K562 (cell line): ENCODE measurements around the gene OR4N5. TPM values are rescaled to one million over a fixed set of nuclear protein-coding genes. Genes with fewer than 3 reads are reported as not detected.

Experiments
- ARHGAP35 ChIP-seq: fragments of 450-650 bp; IDR thresholded peaks from 2 replicates; pipeline ENCODE4 v1.6.1; 2018; ENCODE audit not compliant: partially characterized antibody
- ARID1B ChIP-seq: fragments of 450-650 bp; IDR thresholded peaks from 2 replicates; pipeline ENCODE4 v1.6.1; 2016; ENCODE audit warnings: antibody characterized with exemption, mild to moderate bottlenecking, inconsistent platforms
- BHLHE40 ChIP-seq: IDR thresholded peaks from 2 replicates; pipeline ENCODE4 v1.6.1; 2011; ENCODE audit warnings: low read length, improper control_type of control experiment
- CBFA2T2 ChIP-seq: fragments of 450-650 bp; conservative IDR thresholded peaks from 2 replicates; pipeline ENCODE4 v1.6.1; 2017; ENCODE audit warnings: mild to moderate bottlenecking
- DNMT1 ChIP-seq: fragments of 450-650 bp; IDR thresholded peaks from 2 replicates; pipeline ENCODE4 v1.6.1; 2016; ENCODE audit warnings: antibody characterized with exemption, mild to moderate bottlenecking
- ETV6 ChIP-seq, 3 experiments: fragments of 150-350 bp in 1 of 3; sonication (generic) in 1 of 3; formaldehyde crosslinking in 1 of 3; IDR thresholded peaks; 2 replicates each; pipeline versions ENCODE4 v1.6.1 to v1.8.0; 2014 to 2022; ENCODE audit warnings: borderline replicate concordance in 2 of 3, low read depth in 2 of 3, antibody characterized with exemption in 1 of 3, low read length in 1 of 3, mild to moderate bottlenecking in 1 of 3, missing genetic modification reagents in 1 of 3
- FOSL1 ChIP-seq: fragments of 200-800 bp; sonication (Bioruptor generic); conservative IDR thresholded peaks from 2 replicates; pipeline ENCODE4 v1.6.1; 2016; ENCODE audit warnings: missing genetic modification characterization, missing compliant biosample characterization
- FOXM1 ChIP-seq, 2 experiments: fragments of 450-650 bp in 1 of 2; sonication (generic) in 1 of 2; formaldehyde crosslinking in 1 of 2; IDR thresholded peaks; 2 replicates each; pipeline versions ENCODE4 v1.6.1 to v1.9.0; 2017 to 2022; ENCODE audit warnings: low read depth in 2 of 2, mild to moderate bottlenecking in 2 of 2, missing genetic modification reagents in 1 of 2, moderate library complexity in 1 of 2
- FOXP4 ChIP-seq: sonication (generic); formaldehyde crosslinking; IDR thresholded peaks from 2 replicates; pipeline ENCODE4 v1.8.0; 2022; ENCODE audit warnings: mild to moderate bottlenecking, missing genetic modification reagents, borderline replicate concordance
- GTF2A2 ChIP-seq: IDR thresholded peaks from 2 replicates; pipeline ENCODE4 v1.6.1; 2016; ENCODE audit warnings: mild to moderate bottlenecking, missing genetic modification characterization, missing compliant biosample characterization
- KDM2B ChIP-seq: fragments of 250-450 bp; sonication (Bioruptor Pico); IDR thresholded peaks from 2 replicates; pipeline ENCODE4 v1.8.0; 2021; ENCODE audit warnings: mild to moderate bottlenecking, moderate library complexity
- L3MBTL2 ChIP-seq: fragments of 450-650 bp; IDR thresholded peaks from 2 replicates; pipeline ENCODE4 v1.6.1; 2016; ENCODE audit warnings: mild to moderate bottlenecking, moderate library complexity
- MYNN ChIP-seq, 2 experiments: sonication (generic); formaldehyde crosslinking in 1 of 2; IDR thresholded peaks; 2 replicates each; pipeline versions ENCODE4 v1.5.0 to v1.6.1; 2016 to 2020; ENCODE audit warnings: antibody characterized with exemption in 1 of 2, missing genetic modification reagents in 1 of 2
- NKRF ChIP-seq: fragments of 450-650 bp; IDR thresholded peaks from 2 replicates; pipeline ENCODE4 v1.6.1; 2016; ENCODE audit warnings: borderline replicate concordance
- PPARD ChIP-seq: fragments of 250-450 bp; sonication (Bioruptor Pico); IDR thresholded peaks from 2 replicates; pipeline ENCODE4 v1.8.0; 2022; ENCODE audit warnings: inconsistent platforms, mild to moderate bottlenecking, moderate library complexity
- PRDM10 ChIP-seq: fragments of 450-650 bp; IDR thresholded peaks from 2 replicates; pipeline ENCODE4 v1.6.1; 2018; ENCODE audit not compliant: partially characterized antibody
- RBM17 ChIP-seq: fragments of 200-400 bp; formaldehyde crosslinking; IDR thresholded peaks from 2 replicates; pipeline ENCODE4 v1.6.1; 2017; ENCODE audit warnings: low read depth, mild to moderate bottlenecking, low read length, borderline replicate concordance
- SREBF2 ChIP-seq: sonication (generic); formaldehyde crosslinking; IDR thresholded peaks from 2 replicates; pipeline ENCODE4 v1.4.0; 2020; ENCODE audit warnings: mild to moderate bottlenecking, missing genetic modification reagents
- TAF1 ChIP-seq: IDR thresholded peaks from 2 replicates; pipeline ENCODE4 v1.6.1; 2011; ENCODE audit warnings: mild to moderate bottlenecking, low read length, moderate library complexity; ENCODE audit not compliant: insufficient read depth, control insufficient read depth, severe bottlenecking; ENCODE audit errors: extremely low read depth
- THRAP3 ChIP-seq: fragments of 450-650 bp; IDR thresholded peaks from 2 replicates; pipeline ENCODE4 v1.6.1; 2016; ENCODE audit warnings: mild to moderate bottlenecking, inconsistent platforms, borderline replicate concordance
- ZNF436 ChIP-seq: fragments of 250-450, 450-650 bp; sonication (Bioruptor Pico); formaldehyde crosslinking; IDR thresholded peaks from 2 replicates; pipeline ENCODE4 v1.7.0; 2020; ENCODE audit warnings: mild to moderate bottlenecking
- ZNF79 ChIP-seq: fragments of 250-450 bp; sonication (Bioruptor Pico); IDR thresholded peaks from 2 replicates; pipeline ENCODE4 v1.4.0; 2020; ENCODE audit warnings: low read depth, mild to moderate bottlenecking, moderate library complexity
- polyA plus RNA-seq, 8 experiments: library from polyadenylated mRNA; depleted of rRNA in 4 of 8; stranded (reverse) in 5 of 8; unstranded in 3 of 8; fragments of >200 nt; fragmentation: Nextera tagmentation in 2 of 8; fragmentation: Illumina TruSeq in 1 of 8; extraction: Ambion mirVana in 2 of 8; extraction: Trizol in 1 of 8; gene quantifications; 2 replicates each; pipeline versions ENCODE4 v1.2.1 to v1.2.3, GENCODE V29; 2011 to 2014; ENCODE audit warnings: inconsistent platforms in 1 of 8, missing spikeins in 1 of 8
- total RNA-seq, 7 experiments: library from RNA; depleted of rRNA in 6 of 7; stranded (reverse); fragments of >200 nt in 6 of 7; fragmentation: Illumina TruSeq in 2 of 7; extraction: Trizol in 2 of 7; gene quantifications; 2 replicates each; pipeline versions ENCODE4 v1.2.1 to v1.2.3, GENCODE V29; 2011 to 2021; ENCODE audit warnings: low replicate concordance in 1 of 7

Gene OR4N5
- total and polyA plus RNA-seq, 9 of the 15 experiments (the other 6 are each of a cell fraction or from before 2014, with no cell fraction given) = not detected

GRCh38 chr14:20116748-20117147 lies 21.9 kb upstream of the OR4N5 start (continued):
- TF ChIP-seq FOXP4 (no peak), THRAP3 (no peak), KDM2B (CRISPR knock-in tag) (no peak), PPARD (CRISPR knock-in tag) (no peak), ETV6 (IDR thresholded peaks at IDR 0.05; ENCODE audit: borderline replicate concordance in 1 of 2, low read depth in 2 of 2, low read length in 1 of 2) (no peak), ETV6 (CRISPR knock-in tag; IDR thresholded peaks at IDR 0.05; ENCODE audit: borderline replicate concordance) (no peak), GTF2A2 (tag) (no peak), DNMT1 (no peak), ARHGAP35 (no peak), MYNN (IDR thresholded peaks at IDR 0.05) (no peak), MYNN (CRISPR knock-in tag; IDR thresholded peaks at IDR 0.05) (no peak), ZNF79 (no peak), RBM17 (no peak), FOSL1 (peak; percentile 73), PRDM10 (no peak), ZNF436 (CRISPR knock-in tag) (no peak), BHLHE40 (no peak), SREBF2 (no peak), FOXM1 (IDR thresholded peaks at IDR 0.05; ENCODE audit: low read depth) (peak; percentile 36), FOXM1 (CRISPR knock-in tag; IDR thresholded peaks at IDR 0.05; ENCODE audit: low read depth) (no peak), NKRF (no peak), L3MBTL2 (no peak), TAF1 (no peak), ARID1B (peak; percentile 75), CBFA2T2 (no peak)
